ENCODE data around the gene IL17RE. TPM values are rescaled to one million over a fixed set of nuclear protein-coding genes. Genes with fewer than 3 reads are reported as not detected.

IL17RE gene
- total and polyA plus RNA-seq, 2 of the 13 experiments (the other 11 are each of a cell fraction or from before 2014, with no cell fraction given): 14.5 to 24.1 TPM

- TF ChIP-seq ZNF3 (CRISPR knock-in tag; IDR thresholded peaks at IDR 0.05): no peak
- no peak for TF ChIP-seq ZNF7 (CRISPR knock-in tag; IDR thresholded peaks at IDR 0.05)
- TF ChIP-seq ZFP1 (CRISPR knock-in tag; IDR thresholded peaks at IDR 0.05): no peak
- no peak for TF ChIP-seq MTF1 (CRISPR knock-in tag; IDR thresholded peaks at IDR 0.05)
- no peak for TF ChIP-seq MAFG (CRISPR knock-in tag; IDR thresholded peaks at IDR 0.05)
- no peak for TF ChIP-seq ARID2 (CRISPR knock-in tag; IDR thresholded peaks at IDR 0.05; ENCODE audit: borderline replicate concordance)
- no peak; the same call in 1 of the 2 replicates for TF ChIP-seq ZNF230 (CRISPR knock-in tag; IDR thresholded peaks at IDR 0.05)
- TF ChIP-seq ZBTB8A (CRISPR knock-in tag; IDR thresholded peaks at IDR 0.05; ENCODE audit: borderline replicate concordance, low read depth): no peak
- peak; percentile 68; the same call in 1 of the 2 replicates for TF ChIP-seq CHCHD3 (CRISPR knock-in tag; IDR thresholded peaks at IDR 0.05)
- no peak for TF ChIP-seq KDM5A (IDR thresholded peaks at IDR 0.05; ENCODE audit: borderline replicate concordance, low read length)
- TF ChIP-seq ZBTB3 (CRISPR knock-in tag; IDR thresholded peaks at IDR 0.05; ENCODE audit: borderline replicate concordance, low read depth): no peak
- no peak for TF ChIP-seq ZNF646 (CRISPR knock-in tag; IDR thresholded peaks at IDR 0.05)
- TF ChIP-seq ZNF558 (CRISPR knock-in tag; IDR thresholded peaks at IDR 0.05; ENCODE audit: borderline replicate concordance): peak; percentile 49; the same call in 1 of the 2 replicates
- TF ChIP-seq SETDB1 (CRISPR knock-in tag; IDR thresholded peaks at IDR 0.05; ENCODE audit: borderline replicate concordance): no peak
- 0 out of 2 replicates have a peak, but pooled peaks have one; percentile 70 for TF ChIP-seq CC2D1A (CRISPR knock-in tag; IDR thresholded peaks at IDR 0.05)
- TF ChIP-seq XRCC5 (optimal IDR thresholded peaks at IDR 0.05; ENCODE audit: low read length): peak; percentile 56
- TF ChIP-seq ZNF577 (CRISPR knock-in tag; IDR thresholded peaks at IDR 0.05; ENCODE audit: borderline replicate concordance, low read depth): no peak
- TF ChIP-seq ZBTB20 (CRISPR knock-in tag; IDR thresholded peaks at IDR 0.05; ENCODE audit: borderline replicate concordance, low read depth): no peak; the same call in 1 of the 2 replicates
- TF ChIP-seq GMEB2 (CRISPR knock-in tag; IDR thresholded peaks at IDR 0.05; ENCODE audit: low read depth): peak; percentile 73
- peak; percentile 85 for TF ChIP-seq ZNF691 (CRISPR knock-in tag; IDR thresholded peaks at IDR 0.05; ENCODE audit: borderline replicate concordance, low read depth)
- TF ChIP-seq RAD21 (CRISPR knock-in tag; IDR thresholded peaks at IDR 0.05): peak; percentile 96
Observed at GRCh38 chr3:9946112-9947024, 43.7 kb downstream of the IL17RE start (continued).

All from HepG2 (cell line).